ENCODE measurements around the gene SELENOI. TPM values are rescaled to one million over a fixed set of nuclear protein-coding genes. Genes with fewer than 3 reads are reported as not detected.

SELENOI gene
- total and polyA plus RNA-seq, 2 of the 4 experiments (the other 2 are of a cell fraction) = 5.1 to 25.1 TPM

GRCh38 chr2:26396734-26397298 lies 50.9 kb downstream of the SELENOI start:
- ChIA-PET CTCF (no interaction called here), POLR2A (ENCODE audit: unreplicated experiment) (no interaction called here)
- intact Hi-C loops (cut with micrococcal nuclease) (no loop called here), dilution Hi-C loops (cut with HindIII; ENCODE audit: low sequenced_read_pairs, unreplicated experiment) (no loop called here), in situ Hi-C loops (cut with MboI; ENCODE audit: low sequenced_read_pairs) (no loop called here)
- no peak overlapping the region for H2AK9ac ChIP-seq (replicated peaks; ENCODE audit: low read depth, low read length, poor library complexity)
- TF ChIP-seq BHLHE40 (IDR thresholded peaks at IDR 0.05; ENCODE audit: low read depth, low read length) = no peak
- TF ChIP-seq NFE2L2 (IDR thresholded peaks at IDR 0.05; ENCODE audit: low read depth, low read length) = no peak
- no peak for TF ChIP-seq POLR2A (IDR thresholded peaks at IDR 0.05; ENCODE audit: low read depth, low read length)
- TF ChIP-seq MAZ (IDR thresholded peaks at IDR 0.05; ENCODE audit: borderline replicate concordance, low read depth, low read length) = no peak
- H2BK5ac ChIP-seq (ENCODE audit: low read depth, low read length, poor library complexity, severe bottlenecking) = no peak overlapping the region
- no TSS peak for BruUV-seq (replicated peaks)
- no peak overlapping the region for H4K8ac ChIP-seq (ENCODE audit: low read depth in 2 of 2, low read length in 2 of 2)
- H3K4me2 ChIP-seq (ENCODE audit: low read depth, low read length) = no peak overlapping the region
- no peak overlapping the region for H3K4me3 ChIP-seq (ENCODE audit: insufficient read depth, low read depth, low read length)
- H4K20me1 ChIP-seq (ENCODE audit: insufficient read depth, low read length) = no peaks in the 10 kb centered on the region; the same call in 1 of the 2 replicates
- no peak overlapping the region for H2BK120ac ChIP-seq (ENCODE audit: low read depth, low read length)
- H3K4me1 ChIP-seq (ENCODE audit: control insufficient read depth, insufficient read depth, low read length) = no peaks in the 10 kb centered on the region
- no peak overlapping the region for H3K14ac ChIP-seq (replicated peaks; ENCODE audit: low read depth, low read length)
- H3K9me3 ChIP-seq (ENCODE audit: control insufficient read depth, insufficient read depth, low read length) = no peaks in the 10 kb centered on the region
- H4K91ac ChIP-seq (ENCODE audit: insufficient read depth, low read depth, low read length) = no peak overlapping the region
- no peak overlapping the region for H2BK15ac ChIP-seq (ENCODE audit: low read depth, low read length)
- no peak overlapping the region for H3K9ac ChIP-seq (ENCODE audit: low read depth, low read length)
- no peak overlapping the region for H3K56ac ChIP-seq (ENCODE audit: extremely low read depth, insufficient read depth, low read length)
- H3K27ac ChIP-seq (ENCODE audit: insufficient read depth, low read length) = no peak overlapping the region
- DNase-seq = no peak
- H3K36me3 ChIP-seq (ENCODE audit: control insufficient read depth, insufficient read depth, low read length) = peaks cover 4% of the 10 kb centered on the region; the same call in 1 of the 2 replicates
- H3K18ac ChIP-seq (ENCODE audit: low read depth, low read length) = no peak overlapping the region
- ATAC-seq (ENCODE audit: low read depth) = no peak
- peaks cover 2% of the 10 kb centered on the region; the same call in 1 of the 2 replicates for H3K9me1 ChIP-seq (ENCODE audit: insufficient read depth, low read length)
- no peaks in the 10 kb centered on the region for H3K27me3 ChIP-seq (ENCODE audit: control insufficient read depth, insufficient read depth, low read length)
- no peak overlapping the region for H2BK20ac ChIP-seq (ENCODE audit: low read depth, low read length)
- H3K23ac ChIP-seq (ENCODE audit: low read depth, low read length) = no peak overlapping the region
- H2AK5ac ChIP-seq (ENCODE audit: low read depth, low read length) = no peak overlapping the region
- H4K5ac ChIP-seq (ENCODE audit: low read depth, low read length) = no peak overlapping the region
- H2AFZ ChIP-seq (replicated peaks; ENCODE audit: low read length, poor library complexity) = no peak overlapping the region
- no peak overlapping the region for H3K4ac ChIP-seq (ENCODE audit: low read depth, low read length)
- H3K79me1 ChIP-seq (ENCODE audit: low read depth in 1 of 2, low read length in 2 of 2) = no peaks in the 10 kb centered on the region
- WGBS, 2 experiments (ENCODE audit: extremely low coverage in 2 of 2, insufficient read length in 1 of 2) = 89% methylated on average over 3 of the region's 5 CpGs; no CpG with 5 or more reads in 1 of the 2 experiments
